Fibroblast of mammary gland (primary cell): ENCODE data around the gene FARS2.

Source experiments
- DNase-seq: peaks from one replicate; pipeline ENCODE4 v3.0.0-alpha.2; 2010; ENCODE audit warnings: low read depth
- H3K4me3 ChIP-seq: 2 replicates; pipeline ENCODE4 v1.5.1; 2011; ENCODE audit warnings: low read depth, mild to moderate bottlenecking, low read length, moderate library complexity; ENCODE audit not compliant: control insufficient read depth
- CTCF ChIP-seq: conservative IDR thresholded peaks from 2 replicates; pipeline ENCODE4 v1.5.1; 2011; ENCODE audit warnings: low read depth, low read length, inconsistent platforms; ENCODE audit not compliant: control insufficient read depth, insufficient read depth

The FARS2 gene

GRCh38 chr6:5583528-5583927 is 322.2 kb downstream of the FARS2 start:
- DNase-seq = no peak
- no peak for TF ChIP-seq CTCF
- H3K4me3 ChIP-seq = no peak overlapping the region

GRCh38 chr6:5584078-5584482 is 322.8 kb downstream of the FARS2 start:
- DNase-seq = peak; percentile 73

GRCh38 chr6:5587648-5588047 is 326.3 kb downstream of the FARS2 start:
- no peak for DNase-seq
- TF ChIP-seq CTCF = no peak
- no peak overlapping the region for H3K4me3 ChIP-seq

More at GRCh38 chr6:5584078-5584482, 322.8 kb downstream of the FARS2 start:
- TF ChIP-seq CTCF = no peak
- H3K4me3 ChIP-seq = no peak overlapping the region

- TF ChIP-seq CTCF = no peak
- H3K4me3 ChIP-seq = no peak overlapping the region
- DNase-seq = no peak
These were observed 328.3 kb downstream of the FARS2 start for GRCh38 chr6:5589422-5590141.

- no peak for DNase-seq
- no peak overlapping the region for H3K4me3 ChIP-seq
- no peak for TF ChIP-seq CTCF
These were observed 328.9 kb downstream of the FARS2 start for GRCh38 chr6:5590187-5590586.

GRCh38 chr6:5592886-5593519 is 331.7 kb downstream of the FARS2 start:
- no peak for TF ChIP-seq CTCF
- no peak overlapping the region for H3K4me3 ChIP-seq
- DNase-seq = no peak
